IMR-90 (cell line): ENCODE results near the gene MISP3. TPM values are rescaled to one million over a fixed set of nuclear protein-coding genes. Genes with fewer than 3 reads are reported as not detected.
A peak's percentile ranks its signal among the peaks of the same experiment; 100 is the strongest.

ENCODE experiments used
- ATAC-seq: fragments of 200-7000 bp; cut with Tn5 transposase; 2 replicates; pipeline ENCODE4 v1.9.1; 2020; ENCODE audit warnings: low read depth, mild to moderate bottlenecking, moderate library complexity
- BruUV-seq: library from RNA; stranded (reverse); fragments of 400-500 nt; replicated peaks from 2 replicates; lab custom pipeline; 2021; lab: Mats Ljungman, UMichigan
- CTCF ChIA-PET: fragments of 300-600 bp; formaldehyde crosslinking; extraction: SDS; loops from one replicate; lab custom pipeline; 2021; ENCODE audit warnings: antibody characterized with exemption; lab: Yijun Ruan, JAX
- POLR2A ChIA-PET: fragments of 300-600 bp; sonication (Branson Sonifier 250); formaldehyde crosslinking; loops from one replicate; lab custom pipeline; 2022; ENCODE audit warnings: antibody characterized with exemption; ENCODE audit not compliant: unreplicated experiment; lab: Charles Lee
- DNase-seq: peaks from one replicate; pipeline ENCODE4 v3.0.0; 2013
- H2AFZ ChIP-seq: replicated peaks from 2 replicates; pipeline ENCODE3; 2013; ENCODE audit warnings: low read length, mild to moderate bottlenecking; ENCODE audit not compliant: poor library complexity
- H2AK5ac ChIP-seq: 2 replicates; pipeline ENCODE4 v1.6.1; 2013; ENCODE audit warnings: low read depth, low read length, inconsistent platforms
- H2AK9ac ChIP-seq: replicated peaks from 2 replicates; pipeline ENCODE3; 2013; ENCODE audit warnings: mild to moderate bottlenecking, low read depth, low read length, moderate library complexity; ENCODE audit not compliant: poor library complexity
- H2BK120ac ChIP-seq: 2 replicates; pipeline ENCODE4 v1.6.1; 2013; ENCODE audit warnings: low read depth, low read length, inconsistent platforms
- H2BK15ac ChIP-seq: 3 replicates; pipeline ENCODE4 v1.6.1; 2013; ENCODE audit warnings: low read depth, low read length, inconsistent platforms
- H2BK20ac ChIP-seq: 2 replicates; pipeline ENCODE4 v1.6.1; 2013; ENCODE audit warnings: low read depth, mild to moderate bottlenecking, inconsistent platforms, low read length, moderate library complexity
- H2BK5ac ChIP-seq: 2 replicates; pipeline ENCODE4 v1.6.1; 2013; ENCODE audit warnings: mild to moderate bottlenecking, low read depth, low read length, inconsistent platforms; ENCODE audit not compliant: poor library complexity, severe bottlenecking
- H3K14ac ChIP-seq: replicated peaks from 2 replicates; pipeline ENCODE4 v1.6.1; 2013; ENCODE audit warnings: low read depth, low read length, inconsistent platforms
- H3K18ac ChIP-seq: 2 replicates; pipeline ENCODE4 v1.6.1; 2013; ENCODE audit warnings: low read depth, low read length, control low read depth
- H3K23ac ChIP-seq: 2 replicates; pipeline ENCODE4 v1.6.1; 2013; ENCODE audit warnings: low read depth, low read length, inconsistent platforms
- H3K27ac ChIP-seq: 2 replicates; pipeline ENCODE4 v1.5.1; 2013; ENCODE audit warnings: mild to moderate bottlenecking, control low read depth, low read length; ENCODE audit not compliant: insufficient read depth
- H3K27me3 ChIP-seq: 2 replicates; pipeline ENCODE4 v1.6.1; 2013; ENCODE audit warnings: low read length; ENCODE audit not compliant: control insufficient read depth, insufficient read depth
- H3K36me3 ChIP-seq: 2 replicates; pipeline ENCODE4 v1.6.1; 2013; ENCODE audit warnings: low read length, mixed read lengths; ENCODE audit not compliant: control insufficient read depth, insufficient read depth
- H3K4ac ChIP-seq: 2 replicates; pipeline ENCODE4 v1.6.1; 2013; ENCODE audit warnings: low read depth, low read length, inconsistent platforms
- H3K4me1 ChIP-seq: 2 replicates; pipeline ENCODE4 v1.6.1; 2013; ENCODE audit warnings: low read length, mixed read lengths; ENCODE audit not compliant: control insufficient read depth, insufficient read depth
- H3K4me2 ChIP-seq: 2 replicates; pipeline ENCODE4 v1.6.1; 2013; ENCODE audit warnings: low read depth, mild to moderate bottlenecking, control low read depth, low read length, moderate library complexity
- H3K4me3 ChIP-seq: 2 replicates; pipeline ENCODE4 v1.5.1; 2013; ENCODE audit warnings: low read depth, mild to moderate bottlenecking, control low read depth, low read length, moderate library complexity; ENCODE audit not compliant: insufficient read depth
- H3K56ac ChIP-seq: 2 replicates; pipeline ENCODE4 v1.6.1; 2013; ENCODE audit warnings: low read length, inconsistent platforms; ENCODE audit not compliant: insufficient read depth; ENCODE audit errors: extremely low read depth
- H3K79me1 ChIP-seq, 2 experiments: 2 replicates each; pipeline ENCODE4 v1.6.1; 2013; ENCODE audit warnings: low read length in 2 of 2, inconsistent platforms in 1 of 2, low read depth in 1 of 2
- H3K9ac ChIP-seq: 2 replicates; pipeline ENCODE4 v1.6.1; 2013; ENCODE audit warnings: low read depth, low read length, control low read depth
- H3K9me1 ChIP-seq: 2 replicates; pipeline ENCODE4 v1.6.1; 2013; ENCODE audit warnings: low read length, inconsistent platforms; ENCODE audit not compliant: insufficient read depth
- H3K9me3 ChIP-seq: 2 replicates; pipeline ENCODE4 v1.6.1; 2013; ENCODE audit warnings: low read length; ENCODE audit not compliant: control insufficient read depth, insufficient read depth
- H4K20me1 ChIP-seq: 2 replicates; pipeline ENCODE4 v1.6.1; 2013; ENCODE audit warnings: low read length, inconsistent platforms; ENCODE audit not compliant: insufficient read depth
- H4K5ac ChIP-seq: 2 replicates; pipeline ENCODE4 v1.6.1; 2013; ENCODE audit warnings: mild to moderate bottlenecking, low read depth, low read length, control low read depth
- H4K8ac ChIP-seq, 2 experiments: 2 replicates each; pipeline ENCODE4 v1.6.1; 2013; ENCODE audit warnings: low read depth in 2 of 2, low read length in 2 of 2, control low read depth in 1 of 2, inconsistent platforms in 1 of 2
- H4K91ac ChIP-seq: 2 replicates; pipeline ENCODE4 v1.6.1; 2013; ENCODE audit warnings: low read depth, low read length, inconsistent platforms; ENCODE audit not compliant: insufficient read depth
- BHLHE40 ChIP-seq: fragments of 150-350 bp; IDR thresholded peaks from 2 replicates; pipeline ENCODE4 v1.6.1; 2016; ENCODE audit warnings: mild to moderate bottlenecking, low read depth, low read length
- CEBPB ChIP-seq: IDR thresholded peaks from 2 replicates; pipeline ENCODE4 v1.6.1; 2012; ENCODE audit warnings: low read depth, low read length, improper control_type of control experiment
- ELK1 ChIP-seq: fragments of 150-350 bp; IDR thresholded peaks from 2 replicates; pipeline ENCODE4 v1.6.1; 2016; ENCODE audit warnings: low read depth, mild to moderate bottlenecking, low read length, moderate library complexity, borderline replicate concordance
- POLR2A ChIP-seq: IDR thresholded peaks from 2 replicates; pipeline ENCODE4 v1.6.1; 2012; ENCODE audit warnings: mild to moderate bottlenecking, low read depth, low read length
- RFX5 ChIP-seq: IDR thresholded peaks from 2 replicates; pipeline ENCODE4 v1.8.0; 2012; ENCODE audit warnings: low read depth, mild to moderate bottlenecking, low read length, moderate library complexity
- SMC3 ChIP-seq: fragments of 150-350 bp; IDR thresholded peaks from 2 replicates; pipeline ENCODE4 v1.6.1; 2016; ENCODE audit warnings: low read depth, mild to moderate bottlenecking, antibody characterized with exemption, low read length, moderate library complexity
- WGBS, 2 experiments: methylation state at CpG; one replicate each; pipeline versions ENCODE4 v1.1.5 to v1.1.7; 2013; ENCODE audit warnings: missing lambda C conversion rate in 2 of 2; ENCODE audit not compliant: insufficient read length in 1 of 2; ENCODE audit errors: extremely low coverage in 2 of 2; 5-methylcytosine and 5-hydroxymethylcytosine counted together
- dilution Hi-C: fragments of 300-500 bp; cut with HindIII; formaldehyde crosslinking; loops from one replicate; pipeline ENCODE4 v1.14.3; 2018; ENCODE audit warnings: low sequenced_read_pairs; ENCODE audit not compliant: unreplicated experiment
- in situ Hi-C: fragments of 300-500 bp; cut with MboI; formaldehyde crosslinking; loops from 3 replicates; pipeline ENCODE4 v1.14.3; 2019; ENCODE audit warnings: low sequenced_read_pairs, inconsistent platforms, mixed read lengths
- intact Hi-C: fragments of 100-400 bp; cut with micrococcal nuclease; formaldehyde crosslinking; loops from 2 replicates; pipeline ENCODE4 v1.10.0; 2022
- polyA plus RNA-seq, 3 experiments: library from polyadenylated mRNA; depleted of rRNA; stranded (reverse); fragments of >200 nt; gene quantifications; 2 replicates each; pipeline ENCODE4 v1.2.3, GENCODE V29; 2012; ENCODE audit warnings: low replicate concordance in 1 of 3
- total RNA-seq: library from RNA; depleted of rRNA; stranded (reverse); fragments of >200 nt; gene quantifications from 2 replicates; pipeline ENCODE4 v1.2.3, GENCODE V29; 2012
- TF ChIP-seq, protein P1 (sequence below): conservative IDR thresholded peaks from 2 replicates; pipeline ENCODE4 v1.5.1; 2012; ENCODE audit warnings: mild to moderate bottlenecking, low read depth, low read length, improper control_type of control experiment

MISP3 gene
- total and polyA plus RNA-seq, 2 of the 4 experiments (the other 2 are of a cell fraction), result under 0.01 to 0.68 TPM

DNA sequence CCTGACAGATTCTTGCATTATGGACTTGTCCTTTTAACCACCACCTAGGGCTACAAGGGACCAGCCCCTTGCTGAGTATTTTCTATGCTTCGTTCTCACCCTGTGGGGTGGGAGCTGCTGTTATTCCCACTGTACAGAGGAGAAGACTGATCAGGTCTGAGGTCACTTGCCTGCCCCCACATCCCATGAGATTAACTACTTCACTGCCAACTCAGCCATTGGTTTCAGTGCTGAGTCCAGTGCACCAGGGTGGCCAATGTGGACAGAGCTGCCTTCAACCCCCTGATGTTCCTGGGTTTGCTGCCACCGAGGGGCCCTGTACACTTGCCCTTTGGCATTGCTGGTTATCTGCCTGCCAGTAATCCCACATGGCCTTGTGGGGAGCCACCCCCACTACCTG is 38.1 kb downstream of the MISP3 start:
- peaks cover 15 to 65% of the 10 kb centered on the region in 2 experiments; a peak in 3 of 4 replicates for H3K79me1 ChIP-seq
- H3K56ac ChIP-seq, result no peak overlapping the region
- no peak overlapping the region for H3K4ac ChIP-seq
- peaks cover 8% of the 10 kb centered on the region for H3K36me3 ChIP-seq
- no peak overlapping the region for H2BK20ac ChIP-seq
- H2BK120ac ChIP-seq, result no peak overlapping the region
- H2AK5ac ChIP-seq, result no peak overlapping the region
- CTCF ChIA-PET, result no interaction called here
- BruUV-seq, result no TSS peak
- H2AK9ac ChIP-seq, result no peak overlapping the region
- H2AFZ ChIP-seq, result no peak overlapping the region
- H2BK5ac ChIP-seq, result no peak overlapping the region
- no peaks in the 10 kb centered on the region for H3K27me3 ChIP-seq
- no peak overlapping the region for H3K18ac ChIP-seq
- H3K4me2 ChIP-seq, result no peak overlapping the region
- peaks cover 11% of the 10 kb centered on the region for H3K4me1 ChIP-seq
- TF ChIP-seq, protein P1, sequence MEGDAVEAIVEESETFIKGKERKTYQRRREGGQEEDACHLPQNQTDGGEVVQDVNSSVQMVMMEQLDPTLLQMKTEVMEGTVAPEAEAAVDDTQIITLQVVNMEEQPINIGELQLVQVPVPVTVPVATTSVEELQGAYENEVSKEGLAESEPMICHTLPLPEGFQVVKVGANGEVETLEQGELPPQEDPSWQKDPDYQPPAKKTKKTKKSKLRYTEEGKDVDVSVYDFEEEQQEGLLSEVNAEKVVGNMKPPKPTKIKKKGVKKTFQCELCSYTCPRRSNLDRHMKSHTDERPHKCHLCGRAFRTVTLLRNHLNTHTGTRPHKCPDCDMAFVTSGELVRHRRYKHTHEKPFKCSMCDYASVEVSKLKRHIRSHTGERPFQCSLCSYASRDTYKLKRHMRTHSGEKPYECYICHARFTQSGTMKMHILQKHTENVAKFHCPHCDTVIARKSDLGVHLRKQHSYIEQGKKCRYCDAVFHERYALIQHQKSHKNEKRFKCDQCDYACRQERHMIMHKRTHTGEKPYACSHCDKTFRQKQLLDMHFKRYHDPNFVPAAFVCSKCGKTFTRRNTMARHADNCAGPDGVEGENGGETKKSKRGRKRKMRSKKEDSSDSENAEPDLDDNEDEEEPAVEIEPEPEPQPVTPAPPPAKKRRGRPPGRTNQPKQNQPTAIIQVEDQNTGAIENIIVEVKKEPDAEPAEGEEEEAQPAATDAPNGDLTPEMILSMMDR, result no peak
- TF ChIP-seq ELK1 (no peak), BHLHE40 (no peak), SMC3 (no peak), RFX5 (no peak), POLR2A (no peak), CEBPB (no peak)
- no peak for ATAC-seq
- POLR2A ChIA-PET, result no interaction called here
- no peak overlapping the region for H3K27ac ChIP-seq
- no peak overlapping the region for H3K4me3 ChIP-seq
- H4K5ac ChIP-seq, result no peak overlapping the region
- no peak for DNase-seq
- H2BK15ac ChIP-seq, result no peak overlapping the region
- no CpG with 5 or more reads among the region's 2 CpGs for WGBS, 2 experiments
- no peak overlapping the region for H3K9ac ChIP-seq
- intact Hi-C loops, result no loop called here
- H4K91ac ChIP-seq, result no peak overlapping the region
- peak overlapping the region; percentile 2; the same call in 1 of the 2 replicates for H3K23ac ChIP-seq
- no peaks in the 10 kb centered on the region; the same call in none of the 2 replicates for H4K20me1 ChIP-seq
- peaks cover 9% of the 10 kb centered on the region; the same call in 1 of the 2 replicates for H3K9me1 ChIP-seq
- dilution Hi-C loops, result no loop called here
- in situ Hi-C loops, result no loop called here
- no peak overlapping the region for H3K14ac ChIP-seq
- no peaks in the 10 kb centered on the region for H3K9me3 ChIP-seq
- H4K8ac ChIP-seq, result no peak overlapping the region
